GM03348 (cell line): ENCODE data around the gene TMC1.
A peak's percentile ranks its signal among the peaks of the same experiment; 100 is the strongest.
"Not testable (repeated sequence)": the region's sequence is repeated elsewhere in the genome, so short reads cannot be mapped to it uniquely, and the experiment has no call there.

Experiments used
- DNase-seq: peaks from one replicate; pipeline ENCODE4 v3.0.0; 2012; ENCODE audit warnings: low spot score

Gene TMC1

DNA sequence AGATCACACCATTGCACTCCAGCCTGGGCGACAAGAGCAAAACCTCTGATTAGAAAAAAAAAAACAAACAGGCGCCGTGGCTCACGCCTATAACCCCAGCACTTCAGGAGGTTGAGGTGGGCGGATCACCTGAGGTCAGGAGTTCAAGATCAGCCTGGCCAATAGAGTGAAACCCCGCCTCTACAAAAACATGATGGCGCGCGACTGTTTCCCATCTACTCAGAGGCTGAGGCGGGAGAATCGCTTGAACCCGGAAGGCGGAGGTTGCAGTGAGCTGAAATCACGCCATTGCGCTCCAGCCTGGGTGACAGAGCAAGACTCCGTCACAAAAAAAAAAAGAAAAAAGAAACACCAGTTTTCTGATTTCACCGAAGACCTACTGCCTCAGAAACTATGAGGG, at the start of gene TMC1:
Gene TMC1 (plus strand): TSS at position 193 of the 400 bp plus-strand sequence. CDS start 127,041 bp downstream, outside the sequence.
- not testable (repeated sequence) for DNase-seq

- DNase-seq, result peak; percentile 13
Measured at GRCh38 chr9:72473474-72474261, 47.7 kb upstream of the TMC1 start.

- no peak for DNase-seq
Measured at GRCh38 chr9:72474676-72475075, 46.7 kb upstream of the TMC1 start.

DNA sequence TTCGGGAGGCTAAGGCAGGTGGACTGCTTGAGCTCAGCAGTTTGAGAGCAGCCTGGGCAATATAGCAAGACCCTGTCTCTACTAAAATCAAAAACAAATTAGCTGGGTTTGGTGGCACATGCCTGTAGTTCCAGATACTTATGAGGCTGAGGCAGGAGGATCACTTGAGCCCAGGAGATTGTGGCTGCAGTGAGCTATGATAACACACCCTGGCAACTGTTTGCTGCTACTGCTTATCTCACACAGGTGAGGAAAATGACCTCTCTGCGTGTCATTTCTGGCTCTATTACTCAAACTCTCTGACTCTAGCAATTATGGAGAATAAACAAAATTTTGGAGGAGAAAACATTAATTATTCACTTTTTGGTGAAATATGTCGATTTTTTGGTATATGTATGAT, 45.3 kb upstream of the TMC1 start:
- no peak for DNase-seq

DNA sequence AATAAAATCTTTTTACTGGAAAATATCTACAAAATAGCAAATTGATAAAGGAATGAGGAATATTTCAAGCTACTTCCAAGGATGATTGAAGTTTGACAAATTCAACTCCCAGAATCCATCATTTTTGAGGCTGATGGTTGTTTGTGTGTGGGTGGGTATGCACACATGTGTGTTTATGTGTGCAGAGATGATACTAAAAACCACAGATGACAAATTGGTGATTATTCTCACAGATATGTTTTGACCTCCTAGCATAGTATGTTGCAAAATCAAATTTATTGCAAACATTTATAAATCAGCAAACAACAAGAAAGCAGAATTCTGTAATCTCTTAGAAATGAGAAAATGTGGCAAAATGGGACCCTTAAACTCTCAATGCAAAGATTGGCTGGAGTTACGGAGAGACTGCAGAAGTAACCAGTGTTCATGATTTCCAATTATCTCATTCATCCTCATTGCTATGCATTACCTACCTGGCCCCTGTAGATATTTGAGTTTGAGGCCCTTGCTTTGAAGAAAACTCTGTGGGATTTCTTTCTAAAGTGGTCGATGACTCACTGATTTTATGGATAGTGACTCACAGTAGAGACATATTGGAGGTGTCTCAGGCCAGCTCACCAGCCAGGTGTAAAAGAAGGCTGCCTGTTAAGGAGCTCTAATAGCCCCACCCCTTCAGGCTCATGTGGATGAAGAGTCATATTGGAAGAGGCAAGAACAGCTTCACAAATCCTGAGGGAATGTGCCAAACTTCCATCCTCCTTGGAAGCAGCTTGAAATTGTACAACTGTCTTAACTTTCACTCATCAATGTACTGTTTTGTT, 44.6 kb upstream of the TMC1 start:
- DNase-seq, result peak; percentile 23

DNA sequence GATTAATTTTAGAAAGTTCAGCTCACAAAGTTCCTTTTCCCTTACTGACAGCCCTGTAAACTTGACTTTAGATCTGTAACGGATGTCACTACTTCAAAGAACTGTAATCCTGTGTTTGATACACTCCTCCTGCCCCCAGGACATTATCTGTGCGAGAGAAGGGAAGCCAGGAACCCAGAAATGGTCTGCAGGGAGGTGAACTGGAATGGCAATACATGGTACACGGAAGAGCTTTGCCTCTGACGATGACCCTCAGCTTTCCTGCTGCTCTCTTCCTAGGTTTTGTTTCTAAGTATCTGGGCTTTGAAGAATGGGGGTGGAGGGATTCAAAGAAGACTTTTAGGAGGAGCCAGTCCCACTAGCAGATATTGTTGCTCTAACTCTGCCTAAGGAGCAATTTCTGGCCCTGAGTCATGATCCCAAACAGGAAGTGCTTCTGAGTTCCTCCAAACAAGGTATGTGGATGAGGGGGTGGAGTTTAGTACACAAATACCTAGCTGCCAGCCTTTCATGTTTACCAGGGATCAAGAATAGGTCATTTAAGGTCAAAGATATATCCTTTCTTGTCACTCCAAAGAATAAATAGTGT, 43.4 kb upstream of the TMC1 start:
- DNase-seq, result peak; percentile 73

- DNase-seq, result peak; percentile 39
Measured at GRCh38 chr9:72478966-72479365, 42.4 kb upstream of the TMC1 start.

DNA sequence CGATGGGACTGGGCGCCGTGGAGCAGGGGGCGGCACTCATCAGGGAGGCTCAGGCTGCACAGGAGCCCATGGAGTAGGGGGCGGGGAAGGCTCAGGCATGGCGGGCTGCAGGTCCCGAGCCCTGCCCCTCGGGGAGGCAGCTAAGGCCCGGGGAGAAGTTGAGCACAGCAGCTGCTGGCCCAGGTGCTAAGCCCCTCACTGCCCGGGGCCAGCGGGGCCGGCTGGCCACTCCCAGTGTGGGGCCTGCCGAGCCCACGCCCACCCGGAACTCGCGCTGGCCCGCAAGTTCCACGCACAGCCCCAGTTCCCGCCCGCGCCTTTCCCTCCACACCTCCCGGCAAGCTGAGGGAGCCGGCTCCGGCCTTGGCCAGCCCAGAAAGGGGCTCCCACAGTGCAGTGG, 41.1 kb upstream of the TMC1 start:
- DNase-seq, result not testable (repeated sequence)

DNA sequence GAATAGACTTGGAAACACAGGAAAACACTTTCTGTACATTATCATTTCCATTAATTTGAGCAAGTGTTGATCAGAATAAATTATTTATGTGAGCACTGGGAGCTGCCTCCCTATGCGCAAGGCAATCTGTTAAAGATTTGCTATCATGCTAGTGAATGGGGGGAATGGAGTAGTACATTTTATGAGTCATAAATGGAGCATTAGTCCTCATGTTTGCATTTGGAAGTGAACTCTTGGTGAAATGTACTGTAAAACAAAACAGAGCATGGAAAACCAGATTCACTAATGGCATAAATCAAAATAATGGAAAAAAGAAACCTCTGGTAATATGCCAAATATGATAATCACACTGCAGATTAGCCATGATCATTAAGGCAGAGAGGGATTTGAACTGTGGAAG, 40.5 kb upstream of the TMC1 start:
- peak; percentile 40 for DNase-seq

- DNase-seq, result peak; percentile 8
Measured at GRCh38 chr9:72485821-72486593, 35.4 kb upstream of the TMC1 start.

DNA sequence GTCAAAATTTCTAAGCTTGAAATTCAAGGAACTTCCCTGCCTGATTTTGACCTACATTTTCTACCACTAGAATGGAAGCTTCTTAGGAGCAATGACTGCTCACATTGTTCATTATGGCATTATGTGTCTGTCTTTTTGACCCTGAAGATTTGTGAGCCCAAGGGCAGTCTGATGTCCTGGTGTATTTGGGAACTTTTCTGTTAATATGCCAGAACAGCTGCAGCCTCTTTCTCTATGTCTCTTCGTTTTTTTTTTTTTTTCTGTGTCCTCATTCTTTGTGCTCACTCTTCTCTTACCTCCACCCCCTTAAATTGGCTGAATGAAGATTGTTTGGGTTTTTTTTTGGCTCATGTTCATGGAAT, 34.8 kb upstream of the TMC1 start:
- no peak for DNase-seq

DNA sequence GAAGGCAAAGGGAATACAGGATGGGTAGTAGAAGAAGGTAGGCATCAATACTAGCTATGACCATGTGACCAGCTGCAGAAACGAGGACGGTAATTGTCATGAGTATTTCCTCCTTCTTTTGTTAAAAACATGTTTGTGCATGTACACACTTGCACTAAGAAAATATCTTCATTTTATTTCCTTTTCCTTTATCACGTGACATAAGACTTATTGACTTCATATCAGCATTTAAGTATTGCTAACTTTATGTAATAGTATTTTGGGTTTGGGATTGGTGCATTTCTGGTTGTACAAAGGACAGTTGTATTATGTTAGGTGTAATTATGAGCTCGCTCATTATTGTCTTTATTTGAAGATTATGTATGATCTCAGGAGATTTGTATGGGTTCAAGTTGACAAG, 33.7 kb upstream of the TMC1 start:
- DNase-seq, result not testable (repeated sequence)

- no peak for DNase-seq
Measured at GRCh38 chr9:72489986-72490385, 31.4 kb upstream of the TMC1 start.

DNA sequence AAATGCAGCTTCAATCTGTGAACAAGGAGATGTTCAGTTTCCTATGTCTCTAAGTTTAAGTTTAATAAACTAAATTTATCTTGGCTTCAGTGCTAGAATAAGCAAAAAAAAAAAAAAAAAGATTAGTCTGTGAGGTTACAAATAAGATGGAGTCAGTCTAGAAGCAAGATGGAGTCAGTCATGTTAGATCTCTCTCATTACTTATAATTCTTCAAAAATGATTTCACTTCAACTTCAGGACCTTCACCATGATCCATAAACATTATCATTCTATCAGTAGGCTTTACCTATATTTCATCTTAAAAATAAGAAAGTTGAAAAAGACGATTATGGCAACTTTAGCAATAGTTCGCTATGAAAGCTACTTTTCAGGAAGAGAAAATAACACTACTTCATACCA, 30.2 kb upstream of the TMC1 start:
- no peak for DNase-seq

- no peak for DNase-seq
Measured at GRCh38 chr9:72494051-72494450, 27.4 kb upstream of the TMC1 start.

DNA sequence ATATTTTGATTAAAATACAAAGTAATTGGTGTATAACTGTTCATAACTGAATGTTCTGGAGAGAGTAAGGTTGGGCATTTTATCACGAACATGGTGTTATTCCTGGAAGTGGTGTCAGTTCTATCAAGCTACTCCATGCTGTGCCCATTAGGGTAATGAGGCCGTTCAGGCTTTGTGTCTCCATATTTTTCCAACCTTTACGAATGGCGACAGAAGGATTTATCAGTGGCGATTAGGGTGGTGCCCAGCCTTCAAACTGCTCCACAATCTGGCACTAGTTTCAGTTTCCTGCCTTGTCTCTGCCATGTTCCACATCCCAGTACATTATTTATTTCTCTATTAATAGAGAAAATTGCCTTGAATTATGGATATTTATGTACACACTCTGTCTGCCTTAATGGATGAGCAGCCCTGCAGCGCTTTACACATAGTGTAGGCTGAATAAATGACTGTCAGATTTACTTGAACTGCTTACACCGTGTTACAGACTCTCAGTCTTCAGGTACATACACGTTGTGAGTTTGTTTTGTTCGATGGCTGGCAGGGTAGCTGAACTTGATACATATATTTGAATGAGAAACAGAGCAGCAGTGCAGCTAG, 23.9 kb upstream of the TMC1 start:
- no peak for DNase-seq

DNA sequence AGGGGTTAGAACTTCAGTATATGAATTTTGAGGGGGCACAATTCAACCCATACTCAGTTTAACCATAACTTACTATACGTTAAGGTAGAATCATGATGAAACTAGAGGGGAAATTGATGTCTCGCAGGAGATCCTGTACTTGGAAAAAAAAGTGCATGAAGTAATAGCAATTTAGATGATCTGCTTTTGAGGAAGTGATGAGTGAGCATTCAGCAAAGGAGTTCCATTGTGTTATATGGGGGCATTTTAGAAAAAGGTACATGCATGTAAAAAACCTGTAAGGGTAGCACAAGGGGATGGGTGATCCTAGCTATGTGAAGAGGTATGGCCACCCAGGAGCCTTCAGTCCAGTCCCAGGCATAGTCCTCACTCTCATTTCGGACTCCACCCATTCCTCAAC, 14.8 kb upstream of the TMC1 start:
- no peak for DNase-seq

- peak; percentile 45 for DNase-seq
Measured at GRCh38 chr9:72509053-72509452, 12.4 kb upstream of the TMC1 start.

DNA sequence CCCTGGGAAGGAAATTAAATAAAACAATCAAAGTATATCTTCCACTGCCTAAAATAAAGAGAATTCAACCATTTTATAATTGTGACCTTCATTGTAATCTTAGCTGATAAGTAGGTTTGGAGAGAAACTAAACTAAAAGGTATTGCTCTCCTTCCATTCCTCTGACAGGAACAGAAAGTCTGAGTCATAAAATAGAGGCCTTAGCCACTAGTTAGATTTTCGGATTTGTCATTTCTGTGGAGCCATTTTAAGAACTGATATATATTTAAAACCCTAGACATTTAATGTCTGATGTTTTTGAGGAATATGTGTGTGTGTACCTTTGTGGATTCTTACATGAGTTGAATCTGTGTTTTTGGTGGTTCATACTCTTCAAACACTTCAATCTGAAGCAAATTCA, 11.8 kb upstream of the TMC1 start:
- DNase-seq, result peak; percentile 29

- DNase-seq, result not testable (repeated sequence)
Measured at GRCh38 chr9:72521011-72521410, 397 bp upstream of the TMC1 start.

GRCh38 chr9:72524820-72525540, 3.6 kb downstream of the TMC1 start:
- peak; percentile 81 for DNase-seq
